ENCODE measurements around the gene TDP1.
A peak's percentile ranks its signal among the peaks of the same experiment; 100 is the strongest.

The TDP1 gene

GRCh38 chr14:90045616-90046015 is 89.9 kb downstream of the TDP1 start:
- TF ChIP-seq, protein P1, sequence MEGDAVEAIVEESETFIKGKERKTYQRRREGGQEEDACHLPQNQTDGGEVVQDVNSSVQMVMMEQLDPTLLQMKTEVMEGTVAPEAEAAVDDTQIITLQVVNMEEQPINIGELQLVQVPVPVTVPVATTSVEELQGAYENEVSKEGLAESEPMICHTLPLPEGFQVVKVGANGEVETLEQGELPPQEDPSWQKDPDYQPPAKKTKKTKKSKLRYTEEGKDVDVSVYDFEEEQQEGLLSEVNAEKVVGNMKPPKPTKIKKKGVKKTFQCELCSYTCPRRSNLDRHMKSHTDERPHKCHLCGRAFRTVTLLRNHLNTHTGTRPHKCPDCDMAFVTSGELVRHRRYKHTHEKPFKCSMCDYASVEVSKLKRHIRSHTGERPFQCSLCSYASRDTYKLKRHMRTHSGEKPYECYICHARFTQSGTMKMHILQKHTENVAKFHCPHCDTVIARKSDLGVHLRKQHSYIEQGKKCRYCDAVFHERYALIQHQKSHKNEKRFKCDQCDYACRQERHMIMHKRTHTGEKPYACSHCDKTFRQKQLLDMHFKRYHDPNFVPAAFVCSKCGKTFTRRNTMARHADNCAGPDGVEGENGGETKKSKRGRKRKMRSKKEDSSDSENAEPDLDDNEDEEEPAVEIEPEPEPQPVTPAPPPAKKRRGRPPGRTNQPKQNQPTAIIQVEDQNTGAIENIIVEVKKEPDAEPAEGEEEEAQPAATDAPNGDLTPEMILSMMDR (IDR thresholded peaks at IDR 0.05; ENCODE audit: poor library complexity, severe bottlenecking): no peak
- Histone ChIP-seq H3K9me3 (ENCODE audit: severe bottlenecking) (no peaks in the 10 kb centered on the region), H3K27ac (ENCODE audit: poor library complexity, severe bottlenecking) (no peak overlapping the region), H3K4me1 (ENCODE audit: insufficient read depth, poor library complexity, severe bottlenecking) (no peaks in the 10 kb centered on the region), H3K27me3 (ENCODE audit: insufficient read depth, poor library complexity, severe bottlenecking) (no peaks in the 10 kb centered on the region), H3K36me3 (ENCODE audit: low read depth) (peaks cover 11% of the 10 kb centered on the region), H3K4me3 (ENCODE audit: severe bottlenecking) (no peak overlapping the region)
- no peak for ATAC-seq (ENCODE audit: low read depth)
- no peak for DNase-seq (ENCODE audit: low spot score)

DNA sequence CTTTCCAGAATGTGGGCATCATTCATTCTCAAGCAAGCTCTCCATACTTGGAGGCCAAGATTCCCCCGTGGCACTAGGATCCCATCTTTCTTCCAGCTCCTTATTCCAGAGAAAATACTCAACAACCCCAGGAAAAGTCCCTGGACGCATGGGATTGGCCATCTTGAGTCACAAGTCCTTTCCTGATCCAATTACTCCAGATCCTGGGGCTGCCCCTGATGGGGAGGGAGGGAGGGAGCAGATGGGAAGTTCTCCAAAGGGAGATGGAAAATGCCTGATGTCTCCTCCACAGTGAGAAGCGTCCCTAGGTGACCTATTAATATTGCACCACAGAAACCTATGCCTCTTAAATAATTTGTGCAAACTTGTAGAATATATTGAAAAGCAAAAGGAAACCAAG is 93.7 kb downstream of the TDP1 start:
- 0 out of 3 replicates have a peak, but pooled peaks have one; percentile 24 for ATAC-seq (ENCODE audit: low read depth)
- H3K36me3 ChIP-seq (ENCODE audit: low read depth): no peaks in the 10 kb centered on the region
- DNase-seq (ENCODE audit: low spot score): no peak
- H3K4me1 ChIP-seq (ENCODE audit: insufficient read depth, poor library complexity, severe bottlenecking): peaks cover 3% of the 10 kb centered on the region
- H3K9me3 ChIP-seq (ENCODE audit: severe bottlenecking): no peaks in the 10 kb centered on the region
- H3K27me3 ChIP-seq (ENCODE audit: insufficient read depth, poor library complexity, severe bottlenecking): peaks cover 20% of the 10 kb centered on the region
- no peak overlapping the region for H3K4me3 ChIP-seq (ENCODE audit: severe bottlenecking)
- H3K27ac ChIP-seq (ENCODE audit: poor library complexity, severe bottlenecking): no peak overlapping the region
- TF ChIP-seq, protein P1 (IDR thresholded peaks at IDR 0.05; ENCODE audit: poor library complexity, severe bottlenecking): no peak

GRCh38 chr14:90050271-90050670 is 94.5 kb downstream of the TDP1 start:
- no peak overlapping the region for H3K27ac ChIP-seq (ENCODE audit: poor library complexity, severe bottlenecking)
- H3K36me3 ChIP-seq (ENCODE audit: low read depth): no peaks in the 10 kb centered on the region
- H3K9me3 ChIP-seq (ENCODE audit: severe bottlenecking): no peaks in the 10 kb centered on the region
- DNase-seq (ENCODE audit: low spot score) (no peak), ATAC-seq (ENCODE audit: low read depth) (no peak)
- H3K4me3 ChIP-seq (ENCODE audit: severe bottlenecking): no peak overlapping the region
- TF ChIP-seq, protein P1 (IDR thresholded peaks at IDR 0.05; ENCODE audit: poor library complexity, severe bottlenecking): no peak
- peaks cover 3% of the 10 kb centered on the region for H3K4me1 ChIP-seq (ENCODE audit: insufficient read depth, poor library complexity, severe bottlenecking)
- H3K27me3 ChIP-seq (ENCODE audit: insufficient read depth, poor library complexity, severe bottlenecking): peaks cover 26% of the 10 kb centered on the region

DNA sequence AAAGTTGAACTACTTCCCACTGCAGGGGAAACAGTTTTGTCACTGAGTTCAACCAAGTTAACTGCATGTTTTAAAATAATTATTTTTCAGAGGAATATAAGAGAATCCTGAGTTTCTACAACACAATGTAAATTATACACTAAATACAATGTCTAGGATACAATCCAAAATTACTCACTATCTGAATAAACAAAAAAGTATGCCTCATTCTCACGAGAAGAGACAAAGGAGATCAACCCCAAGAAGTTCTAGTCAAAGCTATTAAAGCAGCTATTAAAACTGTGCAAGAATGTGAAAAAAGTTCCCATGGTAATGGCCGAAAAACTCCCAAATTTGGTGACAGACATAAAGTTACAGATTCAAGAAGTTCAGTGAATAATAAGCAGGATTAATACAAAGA is 97.3 kb downstream of the TDP1 start:
- ATAC-seq (ENCODE audit: low read depth) (peak; percentile 48; the same call in 2 of the 3 replicates), DNase-seq (ENCODE audit: low spot score) (no peak)
- TF ChIP-seq, protein P1 (IDR thresholded peaks at IDR 0.05; ENCODE audit: poor library complexity, severe bottlenecking): no peak
- Histone ChIP-seq H3K9me3 (ENCODE audit: severe bottlenecking) (no peaks in the 10 kb centered on the region), H3K4me1 (ENCODE audit: insufficient read depth, poor library complexity, severe bottlenecking) (peaks cover 3% of the 10 kb centered on the region), H3K36me3 (ENCODE audit: low read depth) (no peaks in the 10 kb centered on the region), H3K27me3 (ENCODE audit: insufficient read depth, poor library complexity, severe bottlenecking) (peaks cover 42% of the 10 kb centered on the region), H3K27ac (ENCODE audit: poor library complexity, severe bottlenecking) (no peak overlapping the region), H3K4me3 (ENCODE audit: severe bottlenecking) (no peak overlapping the region)

DNA sequence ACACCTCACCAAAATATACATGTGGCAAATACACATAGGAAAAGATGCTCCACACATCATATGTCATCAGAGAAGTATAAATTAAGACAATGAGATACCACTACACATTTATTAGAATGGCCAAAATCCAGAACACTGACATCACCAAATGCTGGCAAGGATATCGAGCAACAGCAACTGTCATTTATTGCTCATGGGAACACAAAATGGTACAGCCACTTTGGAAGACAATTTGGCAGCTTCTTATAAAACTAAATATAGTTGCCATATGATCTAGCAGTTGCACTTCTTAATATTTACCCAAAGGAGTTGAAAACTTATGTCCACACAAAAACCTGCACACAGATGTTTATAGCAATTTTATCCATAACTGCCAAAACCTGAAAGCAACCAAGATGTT is 99.1 kb downstream of the TDP1 start:
- H3K4me1 ChIP-seq (ENCODE audit: insufficient read depth, poor library complexity, severe bottlenecking): peaks cover 3% of the 10 kb centered on the region
- H3K4me3 ChIP-seq (ENCODE audit: severe bottlenecking): no peak overlapping the region
- no peaks in the 10 kb centered on the region for H3K36me3 ChIP-seq (ENCODE audit: low read depth)
- no peak overlapping the region for H3K27ac ChIP-seq (ENCODE audit: poor library complexity, severe bottlenecking)
- ATAC-seq (ENCODE audit: low read depth) (no peak), DNase-seq (ENCODE audit: low spot score) (no peak)
- H3K27me3 ChIP-seq (ENCODE audit: insufficient read depth, poor library complexity, severe bottlenecking): peaks cover 60% of the 10 kb centered on the region
- TF ChIP-seq, protein P1 (IDR thresholded peaks at IDR 0.05; ENCODE audit: poor library complexity, severe bottlenecking): no peak
- H3K9me3 ChIP-seq (ENCODE audit: severe bottlenecking): no peaks in the 10 kb centered on the region
